ENCODE measurements around the gene C8A. TPM values are rescaled to one million over a fixed set of nuclear protein-coding genes. Genes with fewer than 3 reads are reported as not detected.

The C8A gene
- total RNA-seq, 1 donor from 2014 or later, result 0.21 TPM

GRCh38 chr1:56917356-56917755, 62.8 kb downstream of the C8A start:
- no peak overlapping the region for H3K27ac ChIP-seq
- H3K36me3 ChIP-seq, result no peaks in the 10 kb centered on the region
- no peaks in the 10 kb centered on the region for H3K9me3 ChIP-seq
- intact Hi-C loops (cut with DNase I), result no loop called here
- no peaks in the 10 kb centered on the region for H3K27me3 ChIP-seq
- TF ChIP-seq, protein P1, sequence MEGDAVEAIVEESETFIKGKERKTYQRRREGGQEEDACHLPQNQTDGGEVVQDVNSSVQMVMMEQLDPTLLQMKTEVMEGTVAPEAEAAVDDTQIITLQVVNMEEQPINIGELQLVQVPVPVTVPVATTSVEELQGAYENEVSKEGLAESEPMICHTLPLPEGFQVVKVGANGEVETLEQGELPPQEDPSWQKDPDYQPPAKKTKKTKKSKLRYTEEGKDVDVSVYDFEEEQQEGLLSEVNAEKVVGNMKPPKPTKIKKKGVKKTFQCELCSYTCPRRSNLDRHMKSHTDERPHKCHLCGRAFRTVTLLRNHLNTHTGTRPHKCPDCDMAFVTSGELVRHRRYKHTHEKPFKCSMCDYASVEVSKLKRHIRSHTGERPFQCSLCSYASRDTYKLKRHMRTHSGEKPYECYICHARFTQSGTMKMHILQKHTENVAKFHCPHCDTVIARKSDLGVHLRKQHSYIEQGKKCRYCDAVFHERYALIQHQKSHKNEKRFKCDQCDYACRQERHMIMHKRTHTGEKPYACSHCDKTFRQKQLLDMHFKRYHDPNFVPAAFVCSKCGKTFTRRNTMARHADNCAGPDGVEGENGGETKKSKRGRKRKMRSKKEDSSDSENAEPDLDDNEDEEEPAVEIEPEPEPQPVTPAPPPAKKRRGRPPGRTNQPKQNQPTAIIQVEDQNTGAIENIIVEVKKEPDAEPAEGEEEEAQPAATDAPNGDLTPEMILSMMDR (IDR thresholded peaks at IDR 0.05), result no peak
- no peaks in the 10 kb centered on the region for H3K4me1 ChIP-seq
- H3K4me3 ChIP-seq, result no peak overlapping the region
- DNase-seq (ENCODE audit: low spot score in 2 of 2), result no peak

- Histone ChIP-seq H3K4me3 (no peak overlapping the region), H3K9me3 (no peaks in the 10 kb centered on the region), H3K36me3 (no peaks in the 10 kb centered on the region), H3K4me1 (no peaks in the 10 kb centered on the region), H3K27ac (no peak overlapping the region), H3K27me3 (no peaks in the 10 kb centered on the region)
- TF ChIP-seq, protein P1 (IDR thresholded peaks at IDR 0.05), result no peak
- no peak for DNase-seq (ENCODE audit: low spot score in 2 of 2)
- intact Hi-C loops (cut with DNase I), result no loop called here
Measured at GRCh38 chr1:56920591-56921001, 66.0 kb downstream of the C8A start.

- H3K4me1 ChIP-seq, result no peaks in the 10 kb centered on the region
- H3K27ac ChIP-seq, result no peak overlapping the region
- H3K27me3 ChIP-seq, result no peaks in the 10 kb centered on the region
- TF ChIP-seq, protein P1 (IDR thresholded peaks at IDR 0.05), result no peak
- H3K4me3 ChIP-seq, result no peak overlapping the region
- no peaks in the 10 kb centered on the region for H3K9me3 ChIP-seq
- intact Hi-C loops (cut with DNase I), result no loop called here
- no peaks in the 10 kb centered on the region for H3K36me3 ChIP-seq
- no peak for DNase-seq (ENCODE audit: low spot score in 2 of 2)
Measured at GRCh38 chr1:56921479-56921878, 66.9 kb downstream of the C8A start.

DNA sequence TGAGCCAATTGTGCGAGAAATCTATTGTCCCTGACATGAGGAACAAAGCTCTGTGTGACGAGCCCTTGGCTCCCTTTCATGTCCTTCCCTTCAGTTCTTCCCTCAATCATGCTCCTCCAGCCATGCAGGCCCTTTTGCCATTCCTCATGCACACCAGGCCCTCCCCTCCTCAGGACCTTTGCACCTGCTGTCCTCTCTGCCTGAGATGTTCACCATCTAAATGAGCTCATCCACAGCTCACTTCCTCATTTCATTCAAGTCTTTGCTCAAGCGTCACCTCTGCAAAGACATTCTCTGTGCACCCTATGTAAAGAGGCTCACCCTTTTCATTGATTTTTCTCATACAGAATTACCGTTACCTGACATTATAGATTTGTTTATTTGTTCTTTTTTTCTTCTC, 67.5 kb downstream of the C8A start:
- TF ChIP-seq, protein P1 (IDR thresholded peaks at IDR 0.05), result no peak
- intact Hi-C loops (cut with DNase I), result no loop called here
- no peak for DNase-seq (ENCODE audit: low spot score in 2 of 2)

GRCh38 chr1:56922507-56922906, 67.9 kb downstream of the C8A start:
- intact Hi-C loops (cut with DNase I), result no loop called here
- no peak overlapping the region for H3K4me3 ChIP-seq
- DNase-seq (ENCODE audit: low spot score in 2 of 2), result no peak
- H3K36me3 ChIP-seq, result no peaks in the 10 kb centered on the region
- TF ChIP-seq, protein P1 (IDR thresholded peaks at IDR 0.05), result no peak
- H3K4me1 ChIP-seq, result no peaks in the 10 kb centered on the region
- H3K27me3 ChIP-seq, result no peaks in the 10 kb centered on the region
- H3K27ac ChIP-seq, result no peak overlapping the region
- H3K9me3 ChIP-seq, result no peaks in the 10 kb centered on the region

More for the DNA sequence above, 67.5 kb downstream of the C8A start:
- H3K4me1 ChIP-seq, result no peaks in the 10 kb centered on the region
- no peak overlapping the region for H3K4me3 ChIP-seq
- H3K27me3 ChIP-seq, result no peaks in the 10 kb centered on the region
- H3K9me3 ChIP-seq, result no peaks in the 10 kb centered on the region
- no peak overlapping the region for H3K27ac ChIP-seq
- H3K36me3 ChIP-seq, result no peaks in the 10 kb centered on the region

GRCh38 chr1:56923201-56923600, 68.6 kb downstream of the C8A start:
- Histone ChIP-seq H3K27ac (no peak overlapping the region), H3K9me3 (no peaks in the 10 kb centered on the region), H3K36me3 (no peaks in the 10 kb centered on the region), H3K4me1 (no peaks in the 10 kb centered on the region), H3K4me3 (no peak overlapping the region), H3K27me3 (no peaks in the 10 kb centered on the region)
- intact Hi-C loops (cut with DNase I), result no loop called here
- TF ChIP-seq, protein P1 (IDR thresholded peaks at IDR 0.05), result no peak
- DNase-seq (ENCODE audit: low spot score in 2 of 2), result no peak
